ENCODE measurements around the gene GABPB1. TPM values are rescaled to one million over a fixed set of nuclear protein-coding genes. Genes with fewer than 3 reads are reported as not detected.

GABPB1 gene
- total and polyA plus RNA-seq, 2 of the 13 experiments (the other 11 are each of a cell fraction or from before 2014, with no cell fraction given) = 17.5 to 39.5 TPM

- no peak for FAIRE-seq
- no peak for DNase-seq (ENCODE audit: low spot score)
- H3K27ac ChIP-seq (ENCODE audit: extremely low read length, insufficient read depth, low read length) = no peak overlapping the region
- no peak overlapping the region for H2AFZ ChIP-seq (ENCODE audit: low read length)
- H3K79me2 ChIP-seq (ENCODE audit: insufficient read depth, low read length) = no peaks in the 10 kb centered on the region
- in situ Hi-C loops (cut with HindIII; ENCODE audit: extremely low pct_ligation_motif_present, low pct_unique_long_range_greater_than_20kb) (no loop called here), intact Hi-C loops (cut with micrococcal nuclease; ENCODE audit: unreplicated experiment) (no loop called here)
- CTCF ChIA-PET (ENCODE audit: low intra/inter-chr PET ratio, low total read pairs) = no interaction called here
- H3K4me1 ChIP-seq (ENCODE audit: insufficient read depth, low read length) = no peaks in the 10 kb centered on the region
- POLR2A ChIA-PET = no interaction called here
- no peak overlapping the region for H3K4me2 ChIP-seq (ENCODE audit: low read depth, low read length)
- H3K9ac ChIP-seq (ENCODE audit: insufficient read depth, low read depth, low read length) = no peak overlapping the region
- no peak for ATAC-seq
- no peaks in the 10 kb centered on the region for H3K9me3 ChIP-seq (ENCODE audit: low read length)
- H3K36me3 ChIP-seq (replicated peaks in 1 of 2; ENCODE audit: control insufficient read depth in 1 of 2, insufficient read depth in 2 of 2, low read length in 2 of 2) = peaks cover 13 to 27% of the 10 kb centered on the region in 2 experiments; a peak in 4 of 5 replicates
- TF ChIP-seq HNRNPL (IDR thresholded peaks at IDR 0.05; ENCODE audit: low read depth, low read length) (no peak), ZNF83 (CRISPR knock-in tag; IDR thresholded peaks at IDR 0.05; ENCODE audit: borderline replicate concordance) (no peak), ZNF646 (CRISPR knock-in tag; IDR thresholded peaks at IDR 0.05) (no peak), TARDBP (CRISPR knock-in tag; IDR thresholded peaks at IDR 0.05) (no peak), TFE3 (CRISPR knock-in tag; IDR thresholded peaks at IDR 0.05) (no peak)
- H3K27me3 ChIP-seq (ENCODE audit: control insufficient read depth in 1 of 2, insufficient read depth in 2 of 2, low read length in 2 of 2) = no peaks in the 10 kb centered on the region
- H4K20me1 ChIP-seq (ENCODE audit: insufficient read depth, low read length) = no peaks in the 10 kb centered on the region
- no peak overlapping the region for H3K4me3 ChIP-seq (replicated peaks in 1 of 3; ENCODE audit: insufficient read depth in 1 of 3, low read depth in 2 of 3, low read length in 3 of 3)
- BruUV-seq (replicated peaks) = no TSS peak
- 95% methylated on average over 6 of the region's 6 CpGs for WGBS (ENCODE audit: low lambda C conversion rate)
These were observed 67.5 kb downstream of the GABPB1 start for GRCh38 chr15:50287324-50288116.

Measured in HepG2 (cell line).